Measurements from ENCODE around the gene DPP6.
"Not testable (repeated sequence)": the region's sequence is repeated elsewhere in the genome, so short reads cannot be mapped to it uniquely, and the experiment has no call there.

The DPP6 gene

GRCh38 chr7:154676422-154677073, 624.4 kb downstream of the DPP6 start:
- H3K4me3 ChIP-seq (ENCODE audit: low read depth, low read length) = no peak overlapping the region
- DNase-seq (ENCODE audit: low read depth, low spot score) = no peak
- ChIA-PET CTCF (no interaction called here), POLR2A (no interaction called here)
- TF ChIP-seq CTCF (IDR thresholded peaks at IDR 0.05; ENCODE audit: insufficient read depth, low read length, missing control alignments) = no peak

- no peak for DNase-seq (ENCODE audit: low read depth, low spot score)
- POLR2A ChIA-PET = no interaction called here
- H3K4me3 ChIP-seq (ENCODE audit: low read depth, low read length) = no peak overlapping the region
- no peak for TF ChIP-seq CTCF (IDR thresholded peaks at IDR 0.05; ENCODE audit: insufficient read depth, low read length, missing control alignments)
- CTCF ChIA-PET = no interaction called here
These were observed 625.3 kb downstream of the DPP6 start for GRCh38 chr7:154677454-154677853.

GRCh38 chr7:154678001-154678550, 625.9 kb downstream of the DPP6 start:
- CTCF ChIA-PET; DNase-seq (ENCODE audit: low read depth, low spot score); H3K4me3 ChIP-seq (ENCODE audit: low read depth, low read length); POLR2A ChIA-PET: not testable (repeated sequence)

- no peak overlapping the region for H3K4me3 ChIP-seq (ENCODE audit: low read depth, low read length)
- no peak for TF ChIP-seq CTCF (IDR thresholded peaks at IDR 0.05; ENCODE audit: insufficient read depth, low read length, missing control alignments)
- ChIA-PET POLR2A (no interaction called here), CTCF (no interaction called here)
- no peak for DNase-seq (ENCODE audit: low read depth, low spot score)
These were observed 627.3 kb downstream of the DPP6 start for GRCh38 chr7:154679379-154680053.

- TF ChIP-seq CTCF (IDR thresholded peaks at IDR 0.05; ENCODE audit: insufficient read depth, low read length, missing control alignments) = no peak
- H3K4me3 ChIP-seq (ENCODE audit: low read depth, low read length) = no peak overlapping the region
- ChIA-PET POLR2A (no interaction called here), CTCF (no interaction called here)
- no peak for DNase-seq (ENCODE audit: low read depth, low spot score)
These were observed 628.9 kb downstream of the DPP6 start for GRCh38 chr7:154680894-154681659.

GRCh38 chr7:154682003-154682402, 629.8 kb downstream of the DPP6 start:
- no peak for TF ChIP-seq CTCF (IDR thresholded peaks at IDR 0.05; ENCODE audit: insufficient read depth, low read length, missing control alignments)
- H3K4me3 ChIP-seq (ENCODE audit: low read depth, low read length) = no peak overlapping the region
- ChIA-PET CTCF (no interaction called here), POLR2A (no interaction called here)
- no peak for DNase-seq (ENCODE audit: low read depth, low spot score)
